ENCODE measurements around the gene MDM2. TPM values are rescaled to one million over a fixed set of nuclear protein-coding genes. Genes with fewer than 3 reads are reported as not detected.

Gene MDM2
- polyA plus RNA-seq, 2 donors: 21.9 to 93.4 TPM

GRCh38 chr12:68868043-68868790 lies 60.2 kb downstream of the MDM2 start:
- no peak overlapping the region for H3K27ac ChIP-seq (ENCODE audit: low read depth in 2 of 2, low read length in 1 of 2)
- no peaks in the 10 kb centered on the region for H3K9me3 ChIP-seq (ENCODE audit: control insufficient read depth in 2 of 2, insufficient read depth in 1 of 2, low read depth in 1 of 2, low read length in 1 of 2)
- no peaks in the 10 kb centered on the region for H3K27me3 ChIP-seq (ENCODE audit: control insufficient read depth in 1 of 2, insufficient read depth in 2 of 2, low read length in 2 of 2)
- H3K36me3 ChIP-seq (ENCODE audit: control insufficient read depth in 2 of 2, insufficient read depth in 2 of 2, low read length in 1 of 2): no peaks in the 10 kb centered on the region
- no peak overlapping the region for H3K4me3 ChIP-seq (ENCODE audit: low read depth in 1 of 2, low read length in 2 of 2)
- no peaks in the 10 kb centered on the region for H3K4me1 ChIP-seq (ENCODE audit: control insufficient read depth in 2 of 2, insufficient read depth in 2 of 2, low read length in 1 of 2)
- 61 to 73% methylated on average over 10 of the region's 10 CpGs for WGBS, 2 donors

- H3K9me3 ChIP-seq (ENCODE audit: control insufficient read depth in 2 of 2, insufficient read depth in 1 of 2, low read depth in 1 of 2, low read length in 1 of 2): no peaks in the 10 kb centered on the region
- no peaks in the 10 kb centered on the region for H3K36me3 ChIP-seq (ENCODE audit: control insufficient read depth in 2 of 2, insufficient read depth in 2 of 2, low read length in 1 of 2)
- WGBS, 2 donors: 86 to 89% methylated on average over 5 of the region's 5 CpGs
- H3K4me1 ChIP-seq (ENCODE audit: control insufficient read depth in 2 of 2, insufficient read depth in 2 of 2, low read length in 1 of 2): no peaks in the 10 kb centered on the region
- H3K4me3 ChIP-seq (ENCODE audit: low read depth in 1 of 2, low read length in 2 of 2): no peak overlapping the region
- H3K27me3 ChIP-seq (ENCODE audit: control insufficient read depth in 1 of 2, insufficient read depth in 2 of 2, low read length in 2 of 2): no peaks in the 10 kb centered on the region
- no peak overlapping the region for H3K27ac ChIP-seq (ENCODE audit: low read depth in 2 of 2, low read length in 1 of 2)
Observed at GRCh38 chr12:68870011-68870410, 62.0 kb downstream of the MDM2 start.

GRCh38 chr12:68870443-68870842 lies 62.5 kb downstream of the MDM2 start:
- no peaks in the 10 kb centered on the region for H3K36me3 ChIP-seq (ENCODE audit: control insufficient read depth in 2 of 2, insufficient read depth in 2 of 2, low read length in 1 of 2)
- WGBS, 2 donors: 82 to 87% methylated on average over 6 of the region's 6 CpGs
- H3K27ac ChIP-seq (ENCODE audit: low read depth in 2 of 2, low read length in 1 of 2): no peak overlapping the region
- no peaks in the 10 kb centered on the region for H3K9me3 ChIP-seq (ENCODE audit: control insufficient read depth in 2 of 2, insufficient read depth in 1 of 2, low read depth in 1 of 2, low read length in 1 of 2)
- no peaks in the 10 kb centered on the region for H3K27me3 ChIP-seq (ENCODE audit: control insufficient read depth in 1 of 2, insufficient read depth in 2 of 2, low read length in 2 of 2)
- no peak overlapping the region for H3K4me3 ChIP-seq (ENCODE audit: low read depth in 1 of 2, low read length in 2 of 2)
- H3K4me1 ChIP-seq (ENCODE audit: control insufficient read depth in 2 of 2, insufficient read depth in 2 of 2, low read length in 1 of 2): no peaks in the 10 kb centered on the region

- no peak overlapping the region for H3K27ac ChIP-seq (ENCODE audit: low read depth in 2 of 2, low read length in 1 of 2)
- WGBS, 2 donors: 75 to 88% methylated on average over 8 of the region's 8 CpGs
- H3K36me3 ChIP-seq (ENCODE audit: control insufficient read depth in 2 of 2, insufficient read depth in 2 of 2, low read length in 1 of 2): no peaks in the 10 kb centered on the region
- no peak overlapping the region for H3K4me3 ChIP-seq (ENCODE audit: low read depth in 1 of 2, low read length in 2 of 2)
- no peaks in the 10 kb centered on the region for H3K4me1 ChIP-seq (ENCODE audit: control insufficient read depth in 2 of 2, insufficient read depth in 2 of 2, low read length in 1 of 2)
- no peaks in the 10 kb centered on the region for H3K27me3 ChIP-seq (ENCODE audit: control insufficient read depth in 1 of 2, insufficient read depth in 2 of 2, low read length in 2 of 2)
- no peaks in the 10 kb centered on the region for H3K9me3 ChIP-seq (ENCODE audit: control insufficient read depth in 2 of 2, insufficient read depth in 1 of 2, low read depth in 1 of 2, low read length in 1 of 2)
Observed at GRCh38 chr12:68871396-68871795, 63.4 kb downstream of the MDM2 start.

GRCh38 chr12:68871921-68872320 lies 63.9 kb downstream of the MDM2 start:
- H3K27me3 ChIP-seq (ENCODE audit: control insufficient read depth in 1 of 2, insufficient read depth in 2 of 2, low read length in 2 of 2): no peaks in the 10 kb centered on the region
- WGBS, 2 donors: 83 to 86% methylated on average over 6 of the region's 6 CpGs
- no peak overlapping the region for H3K4me3 ChIP-seq (ENCODE audit: low read depth in 1 of 2, low read length in 2 of 2)
- H3K27ac ChIP-seq (ENCODE audit: low read depth in 2 of 2, low read length in 1 of 2): no peak overlapping the region
- H3K36me3 ChIP-seq (ENCODE audit: control insufficient read depth in 2 of 2, insufficient read depth in 2 of 2, low read length in 1 of 2): no peaks in the 10 kb centered on the region
- H3K4me1 ChIP-seq (ENCODE audit: control insufficient read depth in 2 of 2, insufficient read depth in 2 of 2, low read length in 1 of 2): no peaks in the 10 kb centered on the region
- H3K9me3 ChIP-seq (ENCODE audit: control insufficient read depth in 2 of 2, insufficient read depth in 1 of 2, low read depth in 1 of 2, low read length in 1 of 2): no peaks in the 10 kb centered on the region

GRCh38 chr12:68873316-68873715 lies 65.3 kb downstream of the MDM2 start:
- Histone ChIP-seq H3K36me3 (ENCODE audit: control insufficient read depth in 2 of 2, insufficient read depth in 2 of 2, low read length in 1 of 2) (no peaks in the 10 kb centered on the region), H3K27me3 (ENCODE audit: control insufficient read depth in 1 of 2, insufficient read depth in 2 of 2, low read length in 2 of 2) (no peaks in the 10 kb centered on the region), H3K4me1 (ENCODE audit: control insufficient read depth in 2 of 2, insufficient read depth in 2 of 2, low read length in 1 of 2) (no peaks in the 10 kb centered on the region), H3K9me3 (ENCODE audit: control insufficient read depth in 2 of 2, insufficient read depth in 1 of 2, low read depth in 1 of 2, low read length in 1 of 2) (no peaks in the 10 kb centered on the region), H3K4me3 (ENCODE audit: low read depth in 1 of 2, low read length in 2 of 2) (no peak overlapping the region), H3K27ac (ENCODE audit: low read depth in 2 of 2, low read length in 1 of 2) (no peak overlapping the region)
- 94 to 99% methylated on average over 4 of the region's 4 CpGs for WGBS, 2 donors

GRCh38 chr12:68876461-68876860 lies 68.5 kb downstream of the MDM2 start:
- Histone ChIP-seq H3K4me1 (ENCODE audit: control insufficient read depth in 2 of 2, insufficient read depth in 2 of 2, low read length in 1 of 2) (no peaks in the 10 kb centered on the region), H3K4me3 (ENCODE audit: low read depth in 1 of 2, low read length in 2 of 2) (no peak overlapping the region), H3K9me3 (ENCODE audit: control insufficient read depth in 2 of 2, insufficient read depth in 1 of 2, low read depth in 1 of 2, low read length in 1 of 2) (peaks cover 0 to 2% of the 10 kb centered on the region in 2 donors), H3K27ac (ENCODE audit: low read depth in 2 of 2, low read length in 1 of 2) (no peak overlapping the region), H3K27me3 (ENCODE audit: control insufficient read depth in 1 of 2, insufficient read depth in 2 of 2, low read length in 2 of 2) (no peaks in the 10 kb centered on the region), H3K36me3 (ENCODE audit: control insufficient read depth in 2 of 2, insufficient read depth in 2 of 2, low read length in 1 of 2) (no peaks in the 10 kb centered on the region)
- WGBS, 2 donors: 41 to 47% methylated on average over 4 of the region's 4 CpGs

- Histone ChIP-seq H3K4me3 (ENCODE audit: low read depth in 1 of 2, low read length in 2 of 2) (no peak overlapping the region), H3K4me1 (ENCODE audit: control insufficient read depth in 2 of 2, insufficient read depth in 2 of 2, low read length in 1 of 2) (no peaks in the 10 kb centered on the region), H3K36me3 (ENCODE audit: control insufficient read depth in 2 of 2, insufficient read depth in 2 of 2, low read length in 1 of 2) (no peaks in the 10 kb centered on the region), H3K9me3 (ENCODE audit: control insufficient read depth in 2 of 2, insufficient read depth in 1 of 2, low read depth in 1 of 2, low read length in 1 of 2) (peaks cover 0 to 2% of the 10 kb centered on the region in 2 donors), H3K27ac (ENCODE audit: low read depth in 2 of 2, low read length in 1 of 2) (no peak overlapping the region), H3K27me3 (ENCODE audit: control insufficient read depth in 1 of 2, insufficient read depth in 2 of 2, low read length in 2 of 2) (no peaks in the 10 kb centered on the region)
- 93 to 97% methylated on average over 4 of the region's 4 CpGs for WGBS, 2 donors
Observed at GRCh38 chr12:68877583-68877982, 69.6 kb downstream of the MDM2 start.

GRCh38 chr12:68878283-68878682 lies 70.3 kb downstream of the MDM2 start:
- no peaks in the 10 kb centered on the region for H3K36me3 ChIP-seq (ENCODE audit: control insufficient read depth in 2 of 2, insufficient read depth in 2 of 2, low read length in 1 of 2)
- no peaks in the 10 kb centered on the region for H3K4me1 ChIP-seq (ENCODE audit: control insufficient read depth in 2 of 2, insufficient read depth in 2 of 2, low read length in 1 of 2)
- no peak overlapping the region for H3K4me3 ChIP-seq (ENCODE audit: low read depth in 1 of 2, low read length in 2 of 2)
- peaks cover 0 to 2% of the 10 kb centered on the region in 2 donors for H3K9me3 ChIP-seq (ENCODE audit: control insufficient read depth in 2 of 2, insufficient read depth in 1 of 2, low read depth in 1 of 2, low read length in 1 of 2)
- WGBS, 2 donors: 90 to 95% methylated on average over 4 of the region's 4 CpGs
- no peaks in the 10 kb centered on the region for H3K27me3 ChIP-seq (ENCODE audit: control insufficient read depth in 1 of 2, insufficient read depth in 2 of 2, low read length in 2 of 2)
- H3K27ac ChIP-seq (ENCODE audit: low read depth in 2 of 2, low read length in 1 of 2): no peak overlapping the region

GRCh38 chr12:68878846-68879245 lies 70.9 kb downstream of the MDM2 start:
- Histone ChIP-seq H3K4me1 (ENCODE audit: control insufficient read depth in 2 of 2, insufficient read depth in 2 of 2, low read length in 1 of 2) (no peaks in the 10 kb centered on the region), H3K27ac (ENCODE audit: low read depth in 2 of 2, low read length in 1 of 2) (no peak overlapping the region), H3K27me3 (ENCODE audit: control insufficient read depth in 1 of 2, insufficient read depth in 2 of 2, low read length in 2 of 2) (no peaks in the 10 kb centered on the region), H3K9me3 (ENCODE audit: control insufficient read depth in 2 of 2, insufficient read depth in 1 of 2, low read depth in 1 of 2, low read length in 1 of 2) (peaks cover 0 to 2% of the 10 kb centered on the region in 2 donors), H3K4me3 (ENCODE audit: low read depth in 1 of 2, low read length in 2 of 2) (no peak overlapping the region), H3K36me3 (ENCODE audit: control insufficient read depth in 2 of 2, insufficient read depth in 2 of 2, low read length in 1 of 2) (no peaks in the 10 kb centered on the region)
- 94 to 96% methylated on average over 4 of the region's 4 CpGs for WGBS, 2 donors

Measured in esophagus (tissue), 2 donors.